Right lobe of liver (tissue), 4 donors: ENCODE results near the gene CHMP1A.

ENCODE experiments used
- POLR2A ChIP-seq: fragments of 450-650 bp; IDR thresholded peaks from one replicate; pipeline ENCODE4 v1.6.1; 2017; ENCODE audit warnings: antibody characterized with exemption, mild to moderate bottlenecking
- TF ChIP-seq, protein P1 (sequence below), 4 donors: fragments of 200-600 bp in 3 of 4; fragments of 450-650 bp in 1 of 4; IDR thresholded peaks; one replicate each; pipeline versions ENCODE4 v1.5.1 to v1.8.0; 2016 to 2022; ENCODE audit warnings: antibody characterized with exemption in 4 of 4, mild to moderate bottlenecking in 2 of 4
- donor health status: DM: no; HTN: no; CAD: no.
- donor health status: DM: no; HTN: no; CAD: no.
- donor health status: DM: no; HTN: yes; CAD: no.

DNA sequence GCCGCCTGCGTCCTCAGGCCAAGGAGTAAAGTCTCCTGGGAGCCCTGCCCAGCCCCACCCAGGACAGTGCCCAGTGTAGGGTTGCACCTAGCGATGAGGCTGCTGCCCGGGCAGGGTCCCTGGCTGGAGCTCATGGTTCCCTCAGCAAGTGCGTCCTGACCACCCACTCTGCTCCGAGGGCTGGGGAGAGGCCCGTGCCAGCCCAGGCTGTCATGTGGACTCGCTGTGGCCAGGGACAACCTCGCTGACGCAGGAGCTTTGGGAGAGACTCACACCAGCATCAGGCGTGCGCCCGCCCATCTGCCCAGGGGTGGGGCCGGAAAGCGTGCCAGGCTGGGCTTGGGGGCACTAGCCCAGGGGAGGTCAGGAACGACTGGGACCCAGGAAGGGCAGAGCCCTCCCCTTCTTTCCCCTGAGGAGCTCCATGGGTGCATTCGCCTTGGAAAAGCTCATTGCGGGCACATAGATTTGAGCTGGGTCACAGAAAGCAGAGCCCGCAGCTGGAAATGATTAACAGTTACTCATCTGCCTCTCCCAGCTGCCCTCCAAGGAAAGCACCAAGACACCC is 24.4 kb downstream of the CHMP1A start:
- TF ChIP-seq, protein P1, sequence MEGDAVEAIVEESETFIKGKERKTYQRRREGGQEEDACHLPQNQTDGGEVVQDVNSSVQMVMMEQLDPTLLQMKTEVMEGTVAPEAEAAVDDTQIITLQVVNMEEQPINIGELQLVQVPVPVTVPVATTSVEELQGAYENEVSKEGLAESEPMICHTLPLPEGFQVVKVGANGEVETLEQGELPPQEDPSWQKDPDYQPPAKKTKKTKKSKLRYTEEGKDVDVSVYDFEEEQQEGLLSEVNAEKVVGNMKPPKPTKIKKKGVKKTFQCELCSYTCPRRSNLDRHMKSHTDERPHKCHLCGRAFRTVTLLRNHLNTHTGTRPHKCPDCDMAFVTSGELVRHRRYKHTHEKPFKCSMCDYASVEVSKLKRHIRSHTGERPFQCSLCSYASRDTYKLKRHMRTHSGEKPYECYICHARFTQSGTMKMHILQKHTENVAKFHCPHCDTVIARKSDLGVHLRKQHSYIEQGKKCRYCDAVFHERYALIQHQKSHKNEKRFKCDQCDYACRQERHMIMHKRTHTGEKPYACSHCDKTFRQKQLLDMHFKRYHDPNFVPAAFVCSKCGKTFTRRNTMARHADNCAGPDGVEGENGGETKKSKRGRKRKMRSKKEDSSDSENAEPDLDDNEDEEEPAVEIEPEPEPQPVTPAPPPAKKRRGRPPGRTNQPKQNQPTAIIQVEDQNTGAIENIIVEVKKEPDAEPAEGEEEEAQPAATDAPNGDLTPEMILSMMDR (IDR thresholded peaks at IDR 0.05), result no peak
- no peak for TF ChIP-seq POLR2A
